Neuronal stem cell (in vitro differentiated cells): Measurements from ENCODE around the gene BMP4.

Experiments
- DNase-seq: peaks from one replicate; pipeline ENCODE4 v3.0.0-alpha.2; 2013; ENCODE audit warnings: low spot score
- H2AFZ ChIP-seq: one replicate; pipeline ENCODE4 v1.6.1; 2013; ENCODE audit warnings: mild to moderate bottlenecking, low read length, inconsistent platforms
- H2AK5ac ChIP-seq: 2 replicates; pipeline ENCODE4 v1.6.1; 2013; ENCODE audit warnings: low read depth, mild to moderate bottlenecking, inconsistent platforms, low read length, moderate library complexity, mixed read lengths
- H2BK120ac ChIP-seq: 2 replicates; pipeline ENCODE4 v1.6.1; 2013; ENCODE audit warnings: low read depth, mild to moderate bottlenecking, inconsistent platforms, low read length, moderate library complexity, mixed read lengths
- H2BK12ac ChIP-seq: one replicate; pipeline ENCODE4 v1.6.1; 2013; ENCODE audit warnings: low read length, inconsistent platforms
- H2BK15ac ChIP-seq: 2 replicates; pipeline ENCODE4 v1.6.1; 2013; ENCODE audit warnings: mild to moderate bottlenecking, low read length, inconsistent platforms, mixed read lengths
- H2BK5ac ChIP-seq: one replicate; pipeline ENCODE4 v1.6.1; 2013; ENCODE audit warnings: inconsistent platforms, mild to moderate bottlenecking, low read length, moderate library complexity
- H3K14ac ChIP-seq: one replicate; pipeline ENCODE4 v1.6.1; 2013; ENCODE audit warnings: low read length, inconsistent platforms
- H3K18ac ChIP-seq: 2 replicates; pipeline ENCODE4 v1.6.1; 2013; ENCODE audit warnings: low read length, inconsistent platforms
- H3K23ac ChIP-seq: 2 replicates; pipeline ENCODE4 v1.6.1; 2013; ENCODE audit warnings: low read depth, mild to moderate bottlenecking, mixed read lengths, low read length, inconsistent platforms; ENCODE audit not compliant: poor library complexity
- H3K27ac ChIP-seq: replicated peaks from 3 replicates; pipeline ENCODE4 v1.5.1; 2013; ENCODE audit warnings: low read length, inconsistent platforms
- H3K27me3 ChIP-seq, 3 experiments: 2 replicates each; pipeline ENCODE4 v1.6.1; 2013; ENCODE audit warnings: low read length in 3 of 3, mild to moderate bottlenecking in 2 of 3, inconsistent platforms in 1 of 3, low read depth in 1 of 3, mixed read lengths in 1 of 3, moderate library complexity in 1 of 3; ENCODE audit not compliant: control insufficient read depth in 3 of 3, insufficient read depth in 3 of 3
- H3K36me3 ChIP-seq, 2 donors: replicated peaks in 1 of 2; 2 replicates each; pipeline ENCODE4 v1.6.1; 2013; ENCODE audit warnings: low read length in 2 of 2; ENCODE audit not compliant: control insufficient read depth in 2 of 2, insufficient read depth in 2 of 2
- H3K4ac ChIP-seq: 2 replicates; pipeline ENCODE4 v1.6.1; 2013; ENCODE audit warnings: inconsistent platforms, mild to moderate bottlenecking, low read length, moderate library complexity
- H3K4me1 ChIP-seq, 2 donors: 1 replicate in 1 of 2; 2 replicates in 1 of 2; pipeline ENCODE4 v1.6.1; 2013; ENCODE audit warnings: low read length in 2 of 2, low read depth in 1 of 2; ENCODE audit not compliant: control insufficient read depth in 2 of 2, insufficient read depth in 1 of 2
- H3K4me2 ChIP-seq: one replicate; pipeline ENCODE4 v1.6.1; 2013; ENCODE audit warnings: mild to moderate bottlenecking, low read length, inconsistent platforms; ENCODE audit not compliant: insufficient read depth, poor library complexity, severe bottlenecking
- H3K4me3 ChIP-seq, 2 donors: 2 replicates each; pipeline ENCODE4 v1.5.1; 2013; ENCODE audit warnings: low read length in 2 of 2, mild to moderate bottlenecking in 2 of 2, inconsistent platforms in 1 of 2, moderate library complexity in 1 of 2
- H3K79me1 ChIP-seq: one replicate; pipeline ENCODE4 v1.6.1; 2013; ENCODE audit warnings: low read depth, mild to moderate bottlenecking, inconsistent platforms, low read length, moderate library complexity
- H3K9ac ChIP-seq: one replicate; pipeline ENCODE4 v1.6.1; 2013; ENCODE audit warnings: mild to moderate bottlenecking, low read depth, low read length, inconsistent platforms; ENCODE audit not compliant: poor library complexity
- H3K9me3 ChIP-seq, 2 donors: replicated peaks in 1 of 2; 2 replicates each; pipeline versions ENCODE3 to v1.6.1; 2013; ENCODE audit warnings: low read length in 2 of 2, mild to moderate bottlenecking in 2 of 2, inconsistent platforms in 1 of 2, low read depth in 1 of 2, mixed read lengths in 1 of 2, moderate library complexity in 1 of 2; ENCODE audit not compliant: control insufficient read depth in 2 of 2, insufficient read depth in 1 of 2
- H4K8ac ChIP-seq: one replicate; pipeline ENCODE4 v1.6.1; 2013; ENCODE audit warnings: low read depth, mild to moderate bottlenecking, inconsistent platforms, low read length, moderate library complexity
- H4K91ac ChIP-seq: one replicate; pipeline ENCODE4 v1.6.1; 2013; ENCODE audit warnings: low read length, low read depth, mild to moderate bottlenecking, inconsistent platforms; ENCODE audit not compliant: poor library complexity
- WGBS, 2 donors: extraction: QIAGEN DNeasy Blood & Tissue Kit; methylation state at CpG; one replicate each; pipeline ENCODE4 v1.1.7; 2013; ENCODE audit warnings: missing lambda C conversion rate in 2 of 2, mixed read lengths in 1 of 2; ENCODE audit not compliant: insufficient read length in 2 of 2, insufficient replicate concordance in 1 of 2; ENCODE audit errors: extremely low coverage in 2 of 2; 5-methylcytosine and 5-hydroxymethylcytosine counted together

Gene BMP4

DNA sequence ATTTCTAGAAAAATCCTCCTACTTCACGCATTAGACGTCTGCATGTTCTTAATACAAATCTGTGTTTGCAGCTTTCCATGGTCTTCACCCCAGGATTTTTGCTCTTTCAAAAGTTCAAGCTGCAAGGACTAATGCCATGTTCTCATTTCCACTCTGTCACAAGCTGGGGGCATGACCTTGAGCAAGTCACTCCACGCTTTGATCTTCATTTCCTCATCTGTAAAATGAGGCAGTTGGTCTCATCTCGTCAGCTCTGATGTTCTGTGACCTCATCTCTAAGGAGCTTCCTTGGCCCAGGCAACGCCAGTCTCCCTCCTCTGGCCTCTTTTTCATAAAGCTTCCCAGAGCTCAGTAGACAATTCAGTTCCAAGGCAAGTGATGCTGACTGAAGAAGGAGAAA lies 18.8 kb upstream of the BMP4 start:
- Histone ChIP-seq H3K14ac (no peak overlapping the region), H3K27ac (no peak overlapping the region), H3K4me2 (no peak overlapping the region), H4K8ac (no peak overlapping the region), H3K4ac (no peak overlapping the region), H3K4me1 (peaks cover 4% of the 10 kb centered on the region in 2 donors), H3K4me3 (no peak overlapping the region), H2BK12ac (no peak overlapping the region), H3K9ac (no peak overlapping the region), H3K18ac (no peak overlapping the region), H3K23ac (no peak overlapping the region), H2BK5ac (no peak overlapping the region), H4K91ac (no peak overlapping the region), H3K79me1 (no peaks in the 10 kb centered on the region), H3K36me3 (no peaks in the 10 kb centered on the region), H3K27me3 (no peaks in the 10 kb centered on the region), H2AK5ac (no peak overlapping the region), H3K9me3 (no peaks in the 10 kb centered on the region), H2BK120ac (no peak overlapping the region), H2BK15ac (no peak overlapping the region), H2AFZ (no peak overlapping the region)
- DNase-seq = no peak
- WGBS, 2 donors = no CpG with 5 or more reads among the region's 5 CpGs

DNA sequence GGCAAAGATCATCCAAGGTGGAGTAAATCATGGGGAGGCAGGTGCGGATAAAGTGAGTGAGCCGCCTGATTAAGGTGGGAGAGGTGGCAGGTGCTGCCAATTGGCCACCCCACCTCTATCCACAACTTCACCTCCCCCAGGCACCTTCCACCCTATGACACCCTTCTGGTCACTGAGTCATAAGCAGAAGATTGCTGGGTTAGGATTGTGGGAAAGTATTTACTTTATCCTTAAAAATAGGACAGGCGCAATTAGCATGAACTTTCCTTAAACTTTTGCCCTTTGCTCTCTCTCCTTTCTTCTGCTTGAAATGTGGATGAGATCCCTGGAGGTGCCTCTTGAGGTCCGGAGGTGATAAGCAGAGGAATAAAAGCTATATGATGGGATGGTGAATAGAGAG lies 14.9 kb upstream of the BMP4 start:
- Histone ChIP-seq H2BK120ac (no peak overlapping the region), H2AK5ac (no peak overlapping the region), H3K79me1 (no peaks in the 10 kb centered on the region), H2BK15ac (no peak overlapping the region), H3K9me3 (no peaks in the 10 kb centered on the region), H3K36me3 (no peaks in the 10 kb centered on the region), H3K9ac (no peak overlapping the region), H2AFZ (no peak overlapping the region), H3K4ac (no peak overlapping the region), H3K14ac (no peak overlapping the region), H3K27me3 (peaks cover 0 to 4% (median 0%) of the 10 kb centered on the region in 3 experiments), H3K4me2 (no peak overlapping the region), H3K27ac (no peak overlapping the region), H2BK12ac (no peak overlapping the region), H4K91ac (no peak overlapping the region), H3K23ac (no peak overlapping the region), H2BK5ac (no peak overlapping the region), H3K18ac (no peak overlapping the region), H4K8ac (no peak overlapping the region), H3K4me3 (no peak overlapping the region), H3K4me1 (no peaks in the 10 kb centered on the region)
- WGBS, 2 donors = no CpG with 5 or more reads among the region's 4 CpGs
- DNase-seq = no peak

DNA sequence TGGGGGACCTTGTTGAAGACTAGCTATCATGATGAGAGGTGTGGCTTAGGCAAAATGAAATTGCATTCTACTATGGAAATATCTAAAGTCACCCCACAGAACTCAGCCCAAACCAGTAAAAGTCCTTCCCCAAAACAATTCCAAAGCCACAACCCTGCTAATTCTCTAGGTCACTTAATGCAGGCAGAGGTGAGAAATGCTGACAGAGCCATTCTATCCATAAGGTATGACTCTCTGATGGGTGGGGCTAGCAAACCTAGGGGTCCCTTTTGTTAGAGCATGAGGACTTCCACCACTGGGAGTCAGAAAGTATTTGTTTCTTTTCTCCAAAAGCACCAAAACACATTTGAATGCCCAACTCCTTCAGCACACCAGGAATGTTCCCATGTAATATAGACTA lies 12.7 kb upstream of the BMP4 start:
- Histone ChIP-seq H4K8ac (no peak overlapping the region), H3K9ac (no peak overlapping the region), H3K23ac (no peak overlapping the region)

DNA sequence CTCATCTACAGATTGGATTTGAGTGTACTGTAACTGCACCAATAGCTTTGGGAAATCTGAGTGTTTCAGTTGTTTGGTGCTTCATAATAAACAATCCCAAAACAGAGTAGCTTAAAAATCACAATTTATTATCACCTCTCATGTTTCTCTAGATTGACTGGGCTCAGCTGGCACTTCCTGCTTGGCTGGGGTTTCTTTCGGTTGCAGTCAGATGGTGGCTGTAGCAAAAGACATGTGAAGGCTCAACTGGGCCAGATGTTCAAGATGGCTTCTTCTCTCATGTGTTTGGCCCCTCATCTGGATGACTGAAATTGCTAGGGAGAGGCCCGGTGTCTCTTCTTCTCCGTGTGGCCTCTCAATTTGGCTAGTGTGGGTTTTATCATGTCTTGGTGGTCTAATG lies 12.1 kb upstream of the BMP4 start:
- Histone ChIP-seq H3K79me1 (no peaks in the 10 kb centered on the region), H3K27me3 (peaks cover 2 to 31% (median 10%) of the 10 kb centered on the region in 3 experiments), H3K23ac (no peak overlapping the region), H2AK5ac (no peak overlapping the region), H4K91ac (no peak overlapping the region), H3K9me3 (no peaks in the 10 kb centered on the region), H2BK12ac (no peak overlapping the region), H3K27ac (no peak overlapping the region), H3K14ac (no peak overlapping the region), H2BK15ac (no peak overlapping the region), H2BK120ac (no peak overlapping the region), H3K4me1 (peaks cover 0 to 2% of the 10 kb centered on the region in 2 donors), H3K18ac (no peak overlapping the region), H3K36me3 (no peaks in the 10 kb centered on the region), H3K4me3 (no peak overlapping the region), H4K8ac (no peak overlapping the region), H3K9ac (no peak overlapping the region), H2AFZ (no peak overlapping the region), H3K4me2 (no peak overlapping the region), H2BK5ac (no peak overlapping the region), H3K4ac (no peak overlapping the region)
- no peak for DNase-seq
- no CpG with 5 or more reads among the region's 3 CpGs for WGBS, 2 donors

More for the DNA sequence above, 12.7 kb upstream of the BMP4 start:
- no peaks in the 10 kb centered on the region for H3K4me1 ChIP-seq
- H3K9me3 ChIP-seq = no peaks in the 10 kb centered on the region
- no peak overlapping the region for H2BK5ac ChIP-seq
- H2BK120ac ChIP-seq = no peak overlapping the region
- H2AFZ ChIP-seq = no peak overlapping the region
- H4K91ac ChIP-seq = no peak overlapping the region
- no peak overlapping the region for H2BK12ac ChIP-seq
- H2AK5ac ChIP-seq = no peak overlapping the region
- no peak overlapping the region for H3K4me3 ChIP-seq
- DNase-seq = no peak
- no peak overlapping the region for H2BK15ac ChIP-seq
- no peak overlapping the region for H3K4me2 ChIP-seq
- H3K14ac ChIP-seq = no peak overlapping the region
- no peaks in the 10 kb centered on the region for H3K36me3 ChIP-seq
- H3K27me3 ChIP-seq = peaks cover 0 to 25% (median 4%) of the 10 kb centered on the region in 3 experiments
- H3K27ac ChIP-seq = no peak overlapping the region
- no peaks in the 10 kb centered on the region for H3K79me1 ChIP-seq
- no peak overlapping the region for H3K18ac ChIP-seq
- no peak overlapping the region for H3K4ac ChIP-seq
